Gastroesophageal sphincter (tissue), 3 donors: Measurements from ENCODE around the gene SPATA9.

Source experiments
- EP300 ChIP-seq: sonication (generic); formaldehyde crosslinking; IDR thresholded peaks from one replicate; pipeline ENCODE4 v1.6.1; 2017; ENCODE audit warnings: antibody characterized with exemption, mild to moderate bottlenecking
- TF ChIP-seq, protein P1 (sequence below), 4 experiments: fragments of 200-600 bp in 2 of 4; fragments of 450-650 bp in 2 of 4; sonication (generic) in 1 of 4; IDR thresholded peaks; one replicate each; pipeline ENCODE4 v1.5.1; 2017 to 2019; ENCODE audit warnings: antibody characterized with exemption in 4 of 4, mild to moderate bottlenecking in 2 of 4, moderate library complexity in 2 of 4

DNA sequence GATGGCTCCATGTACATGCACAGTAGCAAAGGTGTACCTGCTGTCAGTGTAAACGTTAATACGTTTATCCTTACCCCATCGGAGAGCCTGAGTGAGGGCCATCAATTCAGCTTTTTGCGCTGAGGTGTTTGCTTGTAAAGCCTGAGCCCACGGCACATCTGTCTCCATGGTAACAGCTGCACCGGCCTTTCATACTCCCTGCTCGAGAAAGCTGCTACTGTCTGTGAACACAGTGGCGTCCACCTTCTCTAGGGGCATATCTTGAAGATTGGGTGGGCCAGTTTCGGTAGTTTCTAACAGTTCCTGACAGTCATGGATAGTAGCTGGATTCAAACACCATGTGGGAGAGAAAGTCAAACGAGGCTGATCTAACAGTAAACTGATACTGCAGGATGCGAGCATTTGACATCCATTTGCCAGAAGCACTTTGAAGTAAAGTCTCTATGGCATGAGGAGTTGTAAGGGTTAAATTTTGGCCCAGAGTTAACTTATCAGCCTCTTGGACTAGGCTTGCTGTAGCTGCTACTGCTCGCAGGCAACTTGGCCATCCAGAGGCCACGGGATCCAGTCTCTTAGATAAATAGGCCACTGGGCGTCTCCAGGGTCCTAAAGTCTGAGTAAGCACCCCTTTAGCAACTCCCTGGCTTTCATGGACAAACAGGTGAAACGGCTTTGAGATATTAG lies 27.3 kb upstream of the SPATA9 start:
- TF ChIP-seq, protein P1, sequence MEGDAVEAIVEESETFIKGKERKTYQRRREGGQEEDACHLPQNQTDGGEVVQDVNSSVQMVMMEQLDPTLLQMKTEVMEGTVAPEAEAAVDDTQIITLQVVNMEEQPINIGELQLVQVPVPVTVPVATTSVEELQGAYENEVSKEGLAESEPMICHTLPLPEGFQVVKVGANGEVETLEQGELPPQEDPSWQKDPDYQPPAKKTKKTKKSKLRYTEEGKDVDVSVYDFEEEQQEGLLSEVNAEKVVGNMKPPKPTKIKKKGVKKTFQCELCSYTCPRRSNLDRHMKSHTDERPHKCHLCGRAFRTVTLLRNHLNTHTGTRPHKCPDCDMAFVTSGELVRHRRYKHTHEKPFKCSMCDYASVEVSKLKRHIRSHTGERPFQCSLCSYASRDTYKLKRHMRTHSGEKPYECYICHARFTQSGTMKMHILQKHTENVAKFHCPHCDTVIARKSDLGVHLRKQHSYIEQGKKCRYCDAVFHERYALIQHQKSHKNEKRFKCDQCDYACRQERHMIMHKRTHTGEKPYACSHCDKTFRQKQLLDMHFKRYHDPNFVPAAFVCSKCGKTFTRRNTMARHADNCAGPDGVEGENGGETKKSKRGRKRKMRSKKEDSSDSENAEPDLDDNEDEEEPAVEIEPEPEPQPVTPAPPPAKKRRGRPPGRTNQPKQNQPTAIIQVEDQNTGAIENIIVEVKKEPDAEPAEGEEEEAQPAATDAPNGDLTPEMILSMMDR (IDR thresholded peaks at IDR 0.05), result no peak
- no peak for TF ChIP-seq EP300
